Fibroblast of lung (primary cell): ENCODE measurements around the gene TMEM98.

ENCODE experiments used
- CTCF ChIP-seq, 2 donors: IDR thresholded peaks in 1 of 2; conservative IDR thresholded peaks in 1 of 2; 1 replicate in 1 of 2; 2 replicates in 1 of 2; pipeline ENCODE4 v1.5.1; 2011 to 2012; ENCODE audit warnings: low read length in 2 of 2, control low read depth in 1 of 2, inconsistent platforms in 1 of 2, low read depth in 1 of 2, mild to moderate bottlenecking in 1 of 2
- EZH2 ChIP-seq: IDR thresholded peaks from 2 replicates; pipeline ENCODE4 v1.5.1; 2012; ENCODE audit warnings: low read length, control low read depth, mild to moderate bottlenecking; ENCODE audit errors: missing control alignments

GRCh38 chr17:32936894-32937500 is 9.0 kb downstream of the TMEM98 start:
- TF ChIP-seq EZH2 (no peak), CTCF (conservative IDR thresholded peaks at IDR 0.05 in 1 of 2, IDR thresholded peaks at IDR 0.05 in 1 of 2; ENCODE audit: low read depth in 1 of 2, low read length in 2 of 2) (peak; percentile 47 to 86)
